Stomach (tissue), 4 donors: ENCODE data around the gene NFATC1.

Source experiments
- CTCF ChIP-seq, 7 experiments: fragments of 450-650 bp in 4 of 7; fragments of 200-600 bp in 3 of 7; sonication (generic) in 3 of 7; IDR thresholded peaks; one replicate each; pipeline ENCODE4 v1.5.1; 2016 to 2019; ENCODE audit warnings: antibody characterized with exemption in 7 of 7, control low read depth in 2 of 7, mild to moderate bottlenecking in 1 of 7
- EP300 ChIP-seq: sonication (generic); formaldehyde crosslinking; IDR thresholded peaks from one replicate; pipeline ENCODE4 v1.6.1; 2017; ENCODE audit warnings: antibody characterized with exemption
- POLR2A ChIP-seq, 4 donors: fragments of 450-650 bp; IDR thresholded peaks; one replicate each; pipeline ENCODE4 v1.6.1; 2016; ENCODE audit warnings: antibody characterized with exemption in 4 of 4, control low read depth in 2 of 4, mild to moderate bottlenecking in 1 of 4, moderate library complexity in 1 of 4
- POLR2AphosphoS5 ChIP-seq, 3 donors: sonication (generic); formaldehyde crosslinking; IDR thresholded peaks; one replicate each; pipeline ENCODE4 v1.6.1; 2016; ENCODE audit warnings: antibody characterized with exemption in 3 of 3

- TF ChIP-seq CTCF (IDR thresholded peaks at IDR 0.05), result no peak
- no peak for TF ChIP-seq POLR2A (IDR thresholded peaks at IDR 0.05)
- no peak for TF ChIP-seq POLR2AphosphoS5 (IDR thresholded peaks at IDR 0.05)
- no peak for TF ChIP-seq EP300
Measured at GRCh38 chr18:79472946-79473345, 77.2 kb downstream of the NFATC1 start.
